Vagina (tissue), 2 donors: ENCODE results near the gene GRM8.
"Not testable (repeated sequence)": the region's sequence is repeated elsewhere in the genome, so short reads cannot be mapped to it uniquely, and the experiment has no call there.

Source experiments
- POLR2A ChIP-seq, 2 donors: fragments of 450-650 bp; IDR thresholded peaks; one replicate each; pipeline ENCODE4 v1.6.1; 2017; ENCODE audit warnings: antibody characterized with exemption in 2 of 2, mild to moderate bottlenecking in 2 of 2, moderate library complexity in 2 of 2
- POLR2AphosphoS5 ChIP-seq, 2 donors: sonication (generic); formaldehyde crosslinking; IDR thresholded peaks; one replicate each; pipeline ENCODE4 v1.9.0; 2017; ENCODE audit warnings: antibody characterized with exemption in 2 of 2, mild to moderate bottlenecking in 2 of 2, low read depth in 1 of 2; ENCODE audit not compliant: insufficient read depth in 1 of 2
- TF ChIP-seq, protein P1 (sequence below), 3 experiments: fragments of 450-650 bp in 2 of 3; fragments of 200-600 bp in 1 of 3; sonication (generic) in 1 of 3; IDR thresholded peaks; one replicate each; pipeline ENCODE4 v1.5.1; 2017 to 2019; ENCODE audit warnings: antibody characterized with exemption in 3 of 3, mild to moderate bottlenecking in 2 of 3, moderate library complexity in 2 of 3

DNA sequence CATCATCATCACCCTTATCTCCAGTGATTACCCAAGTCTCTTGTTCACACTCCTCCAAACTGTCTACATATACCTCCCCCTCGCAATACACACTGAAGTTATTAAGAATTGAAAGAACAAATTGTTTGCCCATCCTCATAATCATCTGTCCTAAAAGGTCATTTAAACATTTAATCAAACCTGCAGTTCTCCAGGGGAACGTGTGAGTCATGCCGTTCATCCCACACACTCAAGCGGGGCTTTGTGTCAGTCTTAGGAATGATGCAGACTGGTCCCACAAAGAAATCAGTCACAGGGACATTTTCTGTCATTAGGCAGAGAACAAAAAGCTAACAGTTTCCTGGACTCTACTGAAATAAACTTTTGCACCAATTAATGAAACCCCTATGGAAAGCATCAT lies 365.2 kb downstream of the GRM8 start:
- not testable (repeated sequence) for TF ChIP-seq POLR2A (IDR thresholded peaks at IDR 0.05); POLR2AphosphoS5 (IDR thresholded peaks at IDR 0.05; ENCODE audit: insufficient read depth in 1 of 2, low read depth in 1 of 2)
- TF ChIP-seq, protein P1, sequence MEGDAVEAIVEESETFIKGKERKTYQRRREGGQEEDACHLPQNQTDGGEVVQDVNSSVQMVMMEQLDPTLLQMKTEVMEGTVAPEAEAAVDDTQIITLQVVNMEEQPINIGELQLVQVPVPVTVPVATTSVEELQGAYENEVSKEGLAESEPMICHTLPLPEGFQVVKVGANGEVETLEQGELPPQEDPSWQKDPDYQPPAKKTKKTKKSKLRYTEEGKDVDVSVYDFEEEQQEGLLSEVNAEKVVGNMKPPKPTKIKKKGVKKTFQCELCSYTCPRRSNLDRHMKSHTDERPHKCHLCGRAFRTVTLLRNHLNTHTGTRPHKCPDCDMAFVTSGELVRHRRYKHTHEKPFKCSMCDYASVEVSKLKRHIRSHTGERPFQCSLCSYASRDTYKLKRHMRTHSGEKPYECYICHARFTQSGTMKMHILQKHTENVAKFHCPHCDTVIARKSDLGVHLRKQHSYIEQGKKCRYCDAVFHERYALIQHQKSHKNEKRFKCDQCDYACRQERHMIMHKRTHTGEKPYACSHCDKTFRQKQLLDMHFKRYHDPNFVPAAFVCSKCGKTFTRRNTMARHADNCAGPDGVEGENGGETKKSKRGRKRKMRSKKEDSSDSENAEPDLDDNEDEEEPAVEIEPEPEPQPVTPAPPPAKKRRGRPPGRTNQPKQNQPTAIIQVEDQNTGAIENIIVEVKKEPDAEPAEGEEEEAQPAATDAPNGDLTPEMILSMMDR (IDR thresholded peaks at IDR 0.05): not testable (repeated sequence)
